ENCODE measurements around the gene CPE. TPM values are rescaled to one million over a fixed set of nuclear protein-coding genes. Genes with fewer than 3 reads are reported as not detected.

CPE gene
- total RNA-seq, 4 donors from 2014 or later = 126 to 272 (median 201) TPM

- TF ChIP-seq EP300 (IDR thresholded peaks at IDR 0.05) = no peak
- TF ChIP-seq POLR2AphosphoS5 (IDR thresholded peaks at IDR 0.05) = no peak
- no peak for TF ChIP-seq CTCF (IDR thresholded peaks at IDR 0.05)
- no peak for TF ChIP-seq POLR2A (IDR thresholded peaks at IDR 0.05)
- no peak for ATAC-seq
- Histone ChIP-seq H3K36me3 (no peaks in the 10 kb centered on the region), H3K4me3 (no peak overlapping the region), H3K4me1 (peaks cover 0 to 16% (median 0%) of the 10 kb centered on the region in 3 donors), H3K27ac (no peak overlapping the region), H3K9me3 (no peaks in the 10 kb centered on the region), H3K27me3 (no peaks in the 10 kb centered on the region)
- 33 to 43% methylated on average over 1 to 2 of the region's 2 CpGs for WGBS, 2 donors (ENCODE audit: low coverage in 1 of 2)
These were observed 79.0 kb downstream of the CPE start for GRCh38 chr4:165457793-165458192.

DNA sequence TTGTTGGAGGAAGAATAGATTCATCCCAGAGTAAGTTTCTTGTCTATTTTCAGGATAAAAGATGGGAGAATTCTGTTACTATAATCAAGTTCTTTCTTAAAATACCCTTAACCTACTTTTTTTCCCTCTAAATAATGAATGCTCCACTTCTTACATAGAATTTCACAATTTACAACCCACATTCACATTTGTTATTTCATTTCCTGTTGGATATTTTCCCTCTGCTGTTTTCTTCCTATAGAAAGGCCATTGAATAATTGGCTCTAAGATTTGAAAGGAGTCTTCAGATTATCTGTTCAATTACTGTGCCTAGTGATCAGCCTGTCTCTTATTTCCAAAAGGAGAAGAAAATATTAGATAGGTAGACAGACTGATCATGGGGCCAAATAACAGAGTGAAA is 79.7 kb downstream of the CPE start:
- Histone ChIP-seq H3K4me1 (peaks cover 0 to 22% (median 0%) of the 10 kb centered on the region in 3 donors), H3K27ac (peak overlapping the region in 1 of 4 donors; percentile 7), H3K36me3 (no peaks in the 10 kb centered on the region), H3K4me3 (no peak overlapping the region), H3K27me3 (no peaks in the 10 kb centered on the region), H3K9me3 (no peaks in the 10 kb centered on the region)
- TF ChIP-seq POLR2A (IDR thresholded peaks at IDR 0.05) (no peak), EP300 (IDR thresholded peaks at IDR 0.05) (no peak), POLR2AphosphoS5 (IDR thresholded peaks at IDR 0.05) (no peak), CTCF (IDR thresholded peaks at IDR 0.05) (no peak)
- ATAC-seq = no peak

DNA sequence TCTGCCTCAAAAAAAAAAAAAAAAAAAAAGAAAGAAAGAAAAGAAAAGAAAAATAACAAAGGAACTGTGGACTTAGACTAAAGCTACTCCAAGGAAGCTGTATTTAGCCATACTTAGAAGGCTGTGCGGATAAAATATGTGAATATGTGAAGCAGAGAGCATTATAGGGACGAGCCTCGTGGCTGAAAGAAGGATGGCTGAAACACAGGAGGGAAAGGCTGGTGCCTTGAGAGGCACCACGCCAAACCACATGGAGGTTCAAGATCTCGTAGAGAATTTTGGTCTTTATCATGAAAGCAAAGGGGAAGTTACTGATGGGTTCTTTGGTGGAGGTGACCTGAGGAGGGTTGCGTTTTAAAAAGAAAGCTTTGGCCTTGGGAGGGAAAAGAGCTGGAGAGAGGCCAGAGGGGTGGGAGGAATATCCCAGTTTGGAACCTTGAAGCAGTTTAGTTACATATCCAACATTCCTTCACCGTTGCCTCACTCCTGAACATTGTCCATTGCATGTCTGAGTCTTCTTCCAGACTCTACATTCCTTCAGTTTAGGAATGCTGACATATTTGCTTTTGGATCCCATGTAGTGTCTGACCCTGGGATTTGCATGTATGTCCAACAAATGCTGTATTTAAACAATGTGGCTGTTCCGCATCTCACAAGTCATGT is 82.5 kb downstream of the CPE start:
- WGBS, 2 donors (ENCODE audit: low coverage in 1 of 2) = 34 to 46% methylated on average over 8 of the region's 8 CpGs
- H3K4me3 ChIP-seq = peak overlapping the region in 1 of 2 donors; percentile 28

DNA sequence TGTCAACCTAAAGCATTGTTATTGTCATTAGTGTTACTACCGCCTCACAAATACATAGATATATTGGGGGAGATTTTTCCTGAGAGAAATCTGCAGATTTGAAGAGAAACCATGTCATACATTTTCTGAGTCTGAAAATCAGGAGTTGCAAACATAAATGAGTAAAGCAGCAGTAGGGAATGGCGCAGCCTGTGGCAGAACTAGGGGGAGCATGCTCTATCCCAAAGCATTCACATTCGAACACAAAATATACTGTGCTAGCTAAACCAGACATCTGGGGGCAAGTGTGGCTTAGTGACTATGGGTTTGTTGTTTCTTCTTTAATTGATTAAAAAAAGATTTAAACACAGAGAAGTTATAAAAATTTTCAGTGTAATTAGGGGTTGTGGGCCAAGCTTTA is 83.2 kb downstream of the CPE start:
- ATAC-seq = no peak
- Histone ChIP-seq H3K36me3 (peaks cover 0 to under 1% of the 10 kb centered on the region in 2 donors), H3K4me3 (no peak overlapping the region), H3K9me3 (no peaks in the 10 kb centered on the region), H3K4me1 (peaks cover 0 to 23% (median 0%) of the 10 kb centered on the region in 3 donors), H3K27me3 (no peaks in the 10 kb centered on the region), H3K27ac (no peak overlapping the region)
- no peak for TF ChIP-seq EP300 (IDR thresholded peaks at IDR 0.05)
- TF ChIP-seq POLR2A (IDR thresholded peaks at IDR 0.05) = no peak
- no peak for TF ChIP-seq CTCF (IDR thresholded peaks at IDR 0.05)
- TF ChIP-seq POLR2AphosphoS5 (IDR thresholded peaks at IDR 0.05) = no peak
- WGBS, 2 donors (ENCODE audit: low coverage in 1 of 2) = 74 to 90% methylated on average over 2 to 3 of the region's 3 CpGs

More for the DNA sequence above, 82.5 kb downstream of the CPE start:
- H3K27ac ChIP-seq = peak overlapping the region in 1 of 4 donors; percentile 59
- H3K27me3 ChIP-seq = no peaks in the 10 kb centered on the region
- no peak for TF ChIP-seq POLR2A (IDR thresholded peaks at IDR 0.05)
- TF ChIP-seq POLR2AphosphoS5 (IDR thresholded peaks at IDR 0.05) = peak; percentile 23
- no peak for TF ChIP-seq CTCF (IDR thresholded peaks at IDR 0.05)
- no peak for TF ChIP-seq EP300 (IDR thresholded peaks at IDR 0.05)
- no peaks in the 10 kb centered on the region for H3K9me3 ChIP-seq
- peak; percentile 85 for ATAC-seq
- no peaks in the 10 kb centered on the region for H3K36me3 ChIP-seq
- H3K4me1 ChIP-seq = peaks cover 0 to 23% (median 0%) of the 10 kb centered on the region in 3 donors

GRCh38 chr4:165464376-165464775 is 85.6 kb downstream of the CPE start:
- Histone ChIP-seq H3K4me3 (no peak overlapping the region), H3K36me3 (peaks cover 0 to 23% of the 10 kb centered on the region in 2 donors), H3K27ac (no peak overlapping the region), H3K9me3 (no peaks in the 10 kb centered on the region), H3K27me3 (no peaks in the 10 kb centered on the region), H3K4me1 (peaks cover 0 to 23% (median 0%) of the 10 kb centered on the region in 3 donors)
- ATAC-seq = no peak
- WGBS, 2 donors (ENCODE audit: low coverage in 1 of 2) = 67 to 76% methylated on average over 5 to 7 of the region's 7 CpGs
- TF ChIP-seq EP300 (IDR thresholded peaks at IDR 0.05) = no peak
- TF ChIP-seq CTCF (IDR thresholded peaks at IDR 0.05) = no peak
- no peak for TF ChIP-seq POLR2A (IDR thresholded peaks at IDR 0.05)
- TF ChIP-seq POLR2AphosphoS5 (IDR thresholded peaks at IDR 0.05) = no peak
